PFSK-1 (cell line): ENCODE measurements around the gene DMGDH.

Source experiments
- FOXP2 ChIP-seq: optimal IDR thresholded peaks from 2 replicates; pipeline ENCODE3; 2011; ENCODE audit warnings: borderline replicate concordance, control low read depth, inconsistent platforms; ENCODE audit not compliant: insufficient read depth; ENCODE audit errors: extremely low read length, extremely low read depth
- POLR2AphosphoS5 ChIP-seq: IDR thresholded peaks from 2 replicates; pipeline ENCODE4 v1.6.1; 2012; ENCODE audit warnings: low read depth, mild to moderate bottlenecking, control low read depth, low read length, moderate library complexity
- REST ChIP-seq, 2 experiments: IDR thresholded peaks; 2 replicates each; pipeline versions ENCODE4 v1.6.1 to v1.8.0; 2011 to 2012; ENCODE audit warnings: low read depth in 2 of 2, low read length in 2 of 2, control low read depth in 1 of 2, inconsistent platforms in 1 of 2, mild to moderate bottlenecking in 1 of 2, moderate library complexity in 1 of 2; ENCODE audit not compliant: insufficient read depth in 1 of 2

- no peak for TF ChIP-seq FOXP2
- no peak for TF ChIP-seq POLR2AphosphoS5
- no peak for TF ChIP-seq REST (IDR thresholded peaks at IDR 0.05; ENCODE audit: insufficient read depth in 1 of 2, low read depth in 2 of 2, low read length in 2 of 2)
These were observed 90.2 kb downstream of the DMGDH start for GRCh38 chr5:78979117-78979742.
